Skeletal muscle cell (primary cell): Measurements from ENCODE around the gene HK3.

ENCODE experiments used
- DNase-seq: peaks from one replicate; pipeline ENCODE4 v3.0.0-alpha.2; 2010; ENCODE audit warnings: low read depth
- H3K4me3 ChIP-seq: 2 replicates; pipeline ENCODE4 v1.5.1; 2011; ENCODE audit warnings: low read depth, mild to moderate bottlenecking, control low read depth, low read length, moderate library complexity

The HK3 gene

GRCh38 chr5:176856746-176857145 lies 42.4 kb downstream of the HK3 start:
- no peak overlapping the region for H3K4me3 ChIP-seq
- DNase-seq = no peak

GRCh38 chr5:176855598-176855997 lies 43.5 kb downstream of the HK3 start:
- DNase-seq = no peak
- H3K4me3 ChIP-seq = no peak overlapping the region

GRCh38 chr5:176854164-176854563 lies 45.0 kb downstream of the HK3 start:
- H3K4me3 ChIP-seq = no peak overlapping the region
- DNase-seq = no peak

GRCh38 chr5:176853151-176853778 lies 45.9 kb downstream of the HK3 start:
- DNase-seq = no peak
- H3K4me3 ChIP-seq = no peak overlapping the region

GRCh38 chr5:176851871-176852658 lies 47.1 kb downstream of the HK3 start:
- DNase-seq = no peak
- H3K4me3 ChIP-seq = no peak overlapping the region

GRCh38 chr5:176851380-176851779 lies 47.8 kb downstream of the HK3 start:
- DNase-seq = no peak
- no peak overlapping the region for H3K4me3 ChIP-seq

- no peak for DNase-seq
These were observed 48.5 kb downstream of the HK3 start for GRCh38 chr5:176850371-176851245.

GRCh38 chr5:176849611-176850227 lies 49.4 kb downstream of the HK3 start:
- no peak overlapping the region for H3K4me3 ChIP-seq
- DNase-seq = no peak

More at GRCh38 chr5:176850371-176851245, 48.5 kb downstream of the HK3 start:
- no peak overlapping the region for H3K4me3 ChIP-seq

- no peak for DNase-seq
- H3K4me3 ChIP-seq = no peak overlapping the region
These were observed 50.5 kb downstream of the HK3 start for GRCh38 chr5:176848651-176849050.

GRCh38 chr5:176847726-176848290 lies 51.3 kb downstream of the HK3 start:
- no peak overlapping the region for H3K4me3 ChIP-seq
- no peak for DNase-seq

GRCh38 chr5:176847148-176847547 lies 52.0 kb downstream of the HK3 start:
- no peak overlapping the region for H3K4me3 ChIP-seq

GRCh38 chr5:176846335-176847140 lies 52.6 kb downstream of the HK3 start:
- DNase-seq = no peak
- no peak overlapping the region for H3K4me3 ChIP-seq

More at GRCh38 chr5:176847148-176847547, 52.0 kb downstream of the HK3 start:
- DNase-seq = no peak

GRCh38 chr5:176845392-176845713 lies 53.8 kb downstream of the HK3 start:
- no peak overlapping the region for H3K4me3 ChIP-seq
- no peak for DNase-seq

GRCh38 chr5:176844706-176845391 lies 54.3 kb downstream of the HK3 start:
- H3K4me3 ChIP-seq = no peak overlapping the region

GRCh38 chr5:176844281-176844680 lies 54.9 kb downstream of the HK3 start:
- H3K4me3 ChIP-seq = no peak overlapping the region
- no peak for DNase-seq

More at GRCh38 chr5:176844706-176845391, 54.3 kb downstream of the HK3 start:
- no peak for DNase-seq

GRCh38 chr5:176843673-176844072 lies 55.5 kb downstream of the HK3 start:
- H3K4me3 ChIP-seq = no peak overlapping the region
- no peak for DNase-seq

- H3K4me3 ChIP-seq = no peak overlapping the region
- peak; percentile 44 for DNase-seq
These were observed 61.4 kb downstream of the HK3 start for GRCh38 chr5:176837707-176838115.
